Activated CD4-positive, alpha-beta T cell treated with anti-CD3 and anti-CD28 coated beads for 36 hours (primary cell): ENCODE data around the gene NTM. TPM values are rescaled to one million over a fixed set of nuclear protein-coding genes. Genes with fewer than 3 reads are reported as not detected.
"Not testable (repeated sequence)": the region's sequence is repeated elsewhere in the genome, so short reads cannot be mapped to it uniquely, and the experiment has no call there.

Experiments
- ATAC-seq: fragments of 200-7000 bp; cut with Tn5 transposase; one replicate; pipeline ENCODE4 v1.10.0; 2021; ENCODE audit warnings: mild to moderate bottlenecking, moderate library complexity
- CTCF ChIA-PET: fragments of 350-600 bp; sonication (Branson Sonifier 250); formaldehyde crosslinking; loops from one replicate; lab custom pipeline; 2021; ENCODE audit warnings: antibody characterized with exemption; lab: Charles Lee
- POLR2A ChIA-PET: fragments of 350-600 bp; sonication (Branson Sonifier 250); formaldehyde crosslinking; loops from one replicate; lab custom pipeline; 2021; ENCODE audit warnings: antibody characterized with exemption, inconsistent platforms; lab: Charles Lee
- DNase-seq: peaks from one replicate; pipeline ENCODE4 v3.0.0-alpha.2; 2020
- H3K27ac Mint-ChIP-seq: one replicate; pipeline ENCODE4 v1.8.0; 2021; ENCODE audit warnings: mixed read lengths
- H3K27me3 Mint-ChIP-seq: one replicate; pipeline ENCODE4 v1.8.0; 2021; ENCODE audit warnings: mixed read lengths
- H3K36me3 Mint-ChIP-seq: one replicate; pipeline ENCODE4 v1.8.0; 2021; ENCODE audit warnings: low read depth, mixed read lengths
- H3K4me1 Mint-ChIP-seq: one replicate; pipeline ENCODE4 v1.8.0; 2021; ENCODE audit warnings: mixed read lengths
- H3K4me3 Mint-ChIP-seq: one replicate; pipeline ENCODE4 v1.8.0; 2021; ENCODE audit warnings: mild to moderate bottlenecking, moderate library complexity, mixed read lengths
- H3K9me3 Mint-ChIP-seq: one replicate; pipeline ENCODE4 v1.8.0; 2021; ENCODE audit warnings: low read depth, mixed read lengths
- intact Hi-C, 2 experiments: fragments of 100-400 bp; cut with DNase I in 1 of 2; cut with micrococcal nuclease in 1 of 2; formaldehyde crosslinking; loops; one replicate each; pipeline versions ENCODE4 v1.14.2 to v1.15.1; 2022 to 2024; cut with DNase I, micrococcal nuclease
- total RNA-seq, 2 experiments: library from RNA; stranded (reverse); gene quantifications; one replicate each; pipeline ENCODE4 v1.2.3, GENCODE V29; 2021

NTM gene
- total RNA-seq, 2 experiments from 2014 or later = not detected

DNA sequence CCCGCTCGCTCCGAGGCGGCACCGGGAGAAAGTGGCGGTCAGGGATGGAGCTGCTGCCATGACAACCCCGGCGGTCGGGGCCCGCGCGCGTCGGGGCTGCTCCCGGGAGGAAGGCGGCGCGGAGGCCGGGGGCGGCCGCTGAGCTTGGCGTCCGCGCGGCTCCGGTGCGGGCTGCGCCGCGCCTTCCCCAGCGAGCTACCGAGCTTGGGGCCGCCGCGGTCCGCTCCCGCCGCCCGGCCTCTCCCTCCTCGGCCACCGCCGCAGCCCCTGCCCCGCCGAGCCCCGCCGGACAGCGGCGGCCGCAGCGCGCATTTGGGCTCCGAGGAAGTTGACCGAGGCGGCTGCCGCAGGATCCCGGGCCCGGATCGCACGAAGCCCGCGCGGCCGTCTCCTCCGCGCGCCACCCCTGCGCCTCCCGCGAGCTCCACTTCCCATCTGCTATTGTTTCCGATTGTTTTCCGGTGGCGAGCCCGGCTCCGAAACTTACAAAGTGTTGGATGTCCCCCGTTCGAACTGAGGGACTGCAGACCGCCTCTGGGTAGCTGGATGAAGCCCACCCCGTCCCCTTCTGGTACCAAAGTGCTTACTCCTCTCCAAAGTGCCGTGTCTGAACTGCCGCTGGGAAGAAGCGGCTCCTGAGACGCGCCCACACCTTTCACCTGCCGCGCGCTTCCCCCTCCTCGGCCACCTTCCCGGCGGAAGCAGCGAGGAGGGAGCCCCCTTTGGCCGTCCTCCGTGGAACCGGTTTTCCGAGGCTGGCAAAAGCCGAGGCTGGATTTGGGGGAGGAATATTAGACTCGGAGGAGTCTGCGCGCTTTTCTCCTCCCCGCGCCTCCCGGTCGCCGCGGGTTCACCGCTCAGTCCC lies 540.3 kb downstream of the NTM start:
- Mint-ChIP-seq H3K4me1 (no peaks in the 10 kb centered on the region), H3K27me3 (peaks cover 43% of the 10 kb centered on the region), H3K27ac (no peak overlapping the region), H3K36me3 (no peaks in the 10 kb centered on the region), H3K9me3 (no peaks in the 10 kb centered on the region), H3K4me3 (no peak overlapping the region)
- DNase-seq (no peak), ATAC-seq (no peak)
- ChIA-PET POLR2A (interaction anchor here (0.7 kb wide), 1 partner anchor 677 kb away, joined by 3 read pairs; no protein-coding TSS in a partner anchor), CTCF (interaction anchor here (0.6 kb wide), 1 partner anchor 10 kb away, joined by 3 read pairs; no protein-coding TSS in a partner anchor)
- intact Hi-C loops = no loop called here

DNA sequence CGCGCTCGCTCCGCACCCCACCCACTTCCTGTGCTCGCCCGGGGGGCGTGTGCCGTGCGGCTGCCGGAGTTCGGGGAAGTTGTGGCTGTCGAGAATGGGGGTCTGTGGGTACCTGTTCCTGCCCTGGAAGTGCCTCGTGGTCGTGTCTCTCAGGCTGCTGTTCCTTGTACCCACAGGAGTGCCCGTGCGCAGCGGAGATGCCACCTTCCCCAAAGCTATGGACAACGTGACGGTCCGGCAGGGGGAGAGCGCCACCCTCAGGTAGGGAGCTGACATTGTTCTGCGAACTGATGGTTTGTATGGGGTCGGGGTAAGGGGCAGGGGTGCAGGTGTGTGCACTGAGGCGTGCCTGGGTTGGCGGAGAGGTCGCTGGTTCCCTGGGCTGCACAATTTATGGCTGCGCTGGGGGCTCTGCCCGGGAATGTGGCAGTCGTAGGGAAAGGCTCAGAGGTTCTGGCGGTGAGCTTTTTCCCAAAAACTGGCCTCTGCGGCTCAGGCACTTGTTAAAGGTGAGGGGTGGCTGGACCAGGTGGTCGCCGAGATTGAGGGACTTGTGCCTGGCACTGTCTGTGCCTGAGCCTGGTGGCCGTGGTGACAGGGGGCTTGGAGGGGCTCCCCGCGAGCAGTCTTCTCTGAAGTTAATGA lies 541.1 kb downstream of the NTM start:
- DNase-seq, H3K36me3 Mint-ChIP-seq, intact Hi-C loops, ATAC-seq, H3K4me3 Mint-ChIP-seq, POLR2A ChIA-PET, H3K9me3 Mint-ChIP-seq, H3K4me1 Mint-ChIP-seq, H3K27ac Mint-ChIP-seq: not testable (repeated sequence)
- H3K27me3 Mint-ChIP-seq = peaks cover 42% of the 10 kb centered on the region
- CTCF ChIA-PET = interaction anchor here (0.6 kb wide), 1 partner anchor 10 kb away, joined by 3 read pairs; no protein-coding TSS in a partner anchor

DNA sequence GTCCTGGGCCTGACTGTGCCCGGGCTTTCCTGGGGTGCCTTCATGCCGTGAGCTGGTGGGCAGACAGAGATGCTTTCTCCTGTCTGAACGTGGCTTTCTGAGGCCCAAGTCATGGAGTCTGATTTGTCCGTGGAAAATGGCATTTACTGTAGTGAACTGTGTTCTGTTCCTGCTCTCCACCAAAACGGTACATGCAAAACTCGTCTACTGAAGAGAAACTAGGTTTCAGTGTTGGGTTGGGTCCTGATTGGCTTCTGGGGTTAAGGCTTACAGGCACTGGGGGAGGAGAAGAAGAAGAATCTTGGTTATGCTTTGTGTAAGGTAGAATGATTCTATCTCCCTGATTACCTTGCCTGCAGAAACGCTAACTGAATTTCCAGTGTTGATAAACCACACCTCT lies 541.7 kb downstream of the NTM start:
- Mint-ChIP-seq H3K27me3 (peaks cover 38% of the 10 kb centered on the region), H3K36me3 (no peaks in the 10 kb centered on the region), H3K27ac (no peak overlapping the region), H3K9me3 (no peaks in the 10 kb centered on the region), H3K4me1 (no peaks in the 10 kb centered on the region), H3K4me3 (no peak overlapping the region)
- intact Hi-C loops = no loop called here
- ATAC-seq (no peak), DNase-seq (no peak)
- CTCF ChIA-PET = no interaction called here
- POLR2A ChIA-PET = no interaction called here

DNA sequence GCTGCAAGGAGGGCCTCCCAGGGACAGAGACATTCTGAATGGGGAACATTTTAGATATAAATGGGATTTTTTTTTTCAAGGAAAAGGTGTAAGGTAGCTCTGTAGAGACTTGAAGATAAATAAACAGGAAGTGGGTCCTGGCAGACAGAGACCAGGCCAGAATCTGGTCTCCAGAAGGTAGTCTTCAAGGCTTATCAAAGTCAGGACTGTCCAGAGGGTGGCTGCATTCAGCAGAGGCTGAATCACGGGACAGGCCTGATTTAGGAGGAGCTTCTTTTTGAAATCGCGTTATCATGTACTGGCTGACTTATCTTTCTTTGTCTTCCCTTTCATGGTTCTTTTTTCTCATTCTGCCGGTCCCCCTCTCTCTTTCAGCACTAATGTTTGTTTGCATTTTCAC lies 542.9 kb downstream of the NTM start:
- intact Hi-C loops = no loop called here
- H3K4me3 Mint-ChIP-seq = no peak overlapping the region
- ATAC-seq (no peak), DNase-seq (no peak)
- POLR2A ChIA-PET = interaction anchor here (0.6 kb wide), 1 partner anchor 10 kb away, joined by 3 read pairs; no protein-coding TSS in a partner anchor
- H3K4me1 Mint-ChIP-seq = no peaks in the 10 kb centered on the region
- H3K27ac Mint-ChIP-seq = no peak overlapping the region
- no peaks in the 10 kb centered on the region for H3K36me3 Mint-ChIP-seq
- H3K9me3 Mint-ChIP-seq = no peaks in the 10 kb centered on the region
- H3K27me3 Mint-ChIP-seq = peaks cover 36% of the 10 kb centered on the region
- CTCF ChIA-PET = no interaction called here

DNA sequence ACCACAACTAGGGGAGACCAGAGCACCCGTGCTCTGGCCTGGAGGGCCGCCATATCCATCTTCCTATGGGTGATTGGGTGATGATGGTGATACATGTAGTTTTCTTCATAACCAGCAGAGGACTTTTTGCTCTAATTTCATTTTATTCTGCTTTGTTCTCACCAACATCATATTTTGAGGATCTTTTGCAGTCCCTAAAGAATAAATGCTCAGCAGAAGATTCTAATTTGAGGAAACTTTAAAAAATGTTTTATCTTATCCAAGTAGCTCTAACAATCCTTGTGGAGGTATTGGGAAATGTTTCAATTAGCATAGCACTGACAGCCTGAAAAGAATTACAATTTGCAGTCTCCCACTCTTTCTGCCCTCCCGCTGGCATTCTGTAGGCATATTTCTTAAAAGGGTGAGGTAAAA lies 544.0 kb downstream of the NTM start:
- Mint-ChIP-seq H3K36me3 (no peaks in the 10 kb centered on the region), H3K27ac (no peak overlapping the region), H3K4me1 (no peaks in the 10 kb centered on the region), H3K4me3 (no peak overlapping the region), H3K27me3 (peaks cover 25% of the 10 kb centered on the region), H3K9me3 (no peaks in the 10 kb centered on the region)
- ChIA-PET CTCF (no interaction called here), POLR2A (no interaction called here)
- DNase-seq (no peak), ATAC-seq (no peak)
- intact Hi-C loops = no loop called here

DNA sequence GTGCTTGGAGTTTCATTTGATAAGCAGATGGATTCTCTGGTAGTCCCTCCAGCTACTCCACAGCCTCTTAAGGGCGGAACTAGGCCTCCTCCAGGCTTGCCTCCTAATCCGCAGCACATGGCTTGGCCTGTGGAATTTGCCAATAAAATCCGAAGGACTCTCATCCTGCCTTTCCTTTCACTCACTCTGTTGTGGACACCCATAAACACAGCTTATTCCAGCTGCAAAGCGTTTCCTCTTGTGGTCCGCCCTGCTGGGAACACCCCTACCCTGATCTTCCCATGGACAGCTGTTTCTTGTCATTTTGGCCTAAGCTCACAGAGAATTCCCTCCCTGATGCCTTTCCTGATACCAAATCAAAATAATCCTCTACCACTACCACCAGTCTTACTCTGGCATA lies 546.2 kb downstream of the NTM start:
- peaks cover 12% of the 10 kb centered on the region for H3K27me3 Mint-ChIP-seq
- H3K36me3 Mint-ChIP-seq = no peaks in the 10 kb centered on the region
- intact Hi-C loops = no loop called here
- ATAC-seq (no peak), DNase-seq (no peak)
- CTCF ChIA-PET = no interaction called here
- H3K9me3 Mint-ChIP-seq = no peaks in the 10 kb centered on the region
- no peaks in the 10 kb centered on the region for H3K4me1 Mint-ChIP-seq
- H3K4me3 Mint-ChIP-seq = no peak overlapping the region
- POLR2A ChIA-PET = no interaction called here
- H3K27ac Mint-ChIP-seq = no peak overlapping the region

DNA sequence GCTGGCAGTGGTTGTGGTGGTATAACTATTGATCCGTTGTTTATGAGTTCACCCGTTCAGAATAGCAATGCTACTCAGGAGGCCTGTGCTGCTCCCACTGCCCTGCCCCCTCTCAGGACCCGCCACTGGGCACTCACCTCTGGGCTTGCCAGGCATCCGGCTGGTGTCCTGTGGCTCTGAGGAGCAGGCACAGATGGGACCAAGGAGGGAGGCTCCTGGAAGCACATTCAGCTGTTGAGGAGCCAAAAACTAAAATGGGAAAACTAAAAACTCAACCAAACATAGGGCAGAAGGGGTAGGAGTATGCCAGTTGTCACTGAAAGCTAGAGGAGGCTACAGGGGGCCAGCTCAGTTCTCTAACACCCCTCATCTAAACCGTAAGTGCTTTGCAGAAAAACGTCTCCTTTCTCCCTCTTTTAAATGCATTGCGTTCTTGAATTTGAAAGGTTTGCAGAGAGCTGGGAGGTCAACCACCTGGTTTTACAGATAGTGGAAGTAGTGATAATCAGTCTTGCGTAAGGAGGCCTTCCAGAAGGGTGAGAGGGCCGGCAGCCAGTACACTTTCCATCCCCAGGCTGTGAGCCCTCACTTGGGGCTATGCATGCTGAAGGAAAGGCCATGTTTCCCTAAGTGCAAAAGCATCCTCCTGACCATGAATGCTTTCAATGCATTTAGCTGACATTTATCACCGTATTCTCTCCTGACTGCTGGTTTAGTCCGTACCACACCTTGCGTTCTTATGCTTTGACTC lies 547.4 kb downstream of the NTM start:
- Mint-ChIP-seq H3K9me3 (no peaks in the 10 kb centered on the region), H3K4me3 (no peak overlapping the region), H3K4me1 (no peaks in the 10 kb centered on the region), H3K27ac (no peak overlapping the region), H3K27me3 (peaks cover 4% of the 10 kb centered on the region), H3K36me3 (no peaks in the 10 kb centered on the region)
- ChIA-PET POLR2A (no interaction called here), CTCF (interaction anchor here (0.5 kb wide), 1 partner anchor 122 kb away, joined by 3 read pairs; no protein-coding TSS in a partner anchor)
- ATAC-seq = no peak
- intact Hi-C loops = no loop called here
- DNase-seq = no peak

DNA sequence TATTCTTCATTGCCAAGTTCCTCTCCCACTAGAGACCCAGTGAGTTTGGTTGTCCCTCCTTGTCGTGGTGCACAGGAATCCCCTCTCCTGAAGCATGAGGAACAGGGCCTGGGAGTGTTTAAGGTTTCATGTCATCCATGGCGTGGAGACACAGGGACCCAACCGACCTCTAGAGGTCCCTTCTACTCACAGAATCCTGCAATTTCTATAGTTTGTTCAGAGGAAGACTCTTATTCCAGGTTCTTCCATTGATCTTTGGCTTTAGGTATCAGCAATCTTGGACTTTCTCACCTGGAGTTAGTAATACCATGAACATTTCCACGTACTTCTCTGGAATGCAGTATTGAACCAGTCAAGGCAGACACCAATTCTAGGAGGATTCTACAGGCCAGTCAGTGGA lies 548.2 kb downstream of the NTM start:
- ChIA-PET CTCF (no interaction called here), POLR2A (no interaction called here)
- no peak overlapping the region for H3K27ac Mint-ChIP-seq
- DNase-seq (no peak), ATAC-seq (no peak)
- no peaks in the 10 kb centered on the region for H3K36me3 Mint-ChIP-seq
- intact Hi-C loops = no loop called here
- H3K27me3 Mint-ChIP-seq = no peaks in the 10 kb centered on the region
- no peaks in the 10 kb centered on the region for H3K9me3 Mint-ChIP-seq
- H3K4me3 Mint-ChIP-seq = no peak overlapping the region
- H3K4me1 Mint-ChIP-seq = no peaks in the 10 kb centered on the region

DNA sequence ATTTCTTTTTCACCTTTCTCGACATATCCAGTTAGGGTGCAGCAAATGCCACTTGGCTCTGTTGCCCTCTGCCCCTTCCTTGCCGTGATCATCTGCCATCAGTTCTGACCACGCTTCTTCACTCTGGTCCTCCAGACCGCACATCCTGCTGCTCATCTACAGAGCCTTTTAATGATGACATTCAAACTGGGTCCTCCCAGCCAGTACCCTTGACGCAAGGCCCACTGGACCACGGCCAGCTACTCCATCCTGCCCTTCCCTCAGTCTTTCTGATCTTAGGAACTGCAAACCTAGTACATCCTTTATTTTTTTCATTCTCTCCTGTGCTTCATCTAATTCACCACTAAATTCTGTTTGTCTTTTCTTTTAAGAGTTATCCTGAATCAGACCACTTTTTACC lies 551.8 kb downstream of the NTM start:
- POLR2A ChIA-PET = no interaction called here
- CTCF ChIA-PET = no interaction called here
- H3K27ac Mint-ChIP-seq = no peak overlapping the region
- no peaks in the 10 kb centered on the region for H3K9me3 Mint-ChIP-seq
- H3K4me3 Mint-ChIP-seq = no peak overlapping the region
- H3K4me1 Mint-ChIP-seq = no peaks in the 10 kb centered on the region
- H3K27me3 Mint-ChIP-seq = no peaks in the 10 kb centered on the region
- DNase-seq (no peak), ATAC-seq (no peak)
- intact Hi-C loops = no loop called here
- no peaks in the 10 kb centered on the region for H3K36me3 Mint-ChIP-seq

DNA sequence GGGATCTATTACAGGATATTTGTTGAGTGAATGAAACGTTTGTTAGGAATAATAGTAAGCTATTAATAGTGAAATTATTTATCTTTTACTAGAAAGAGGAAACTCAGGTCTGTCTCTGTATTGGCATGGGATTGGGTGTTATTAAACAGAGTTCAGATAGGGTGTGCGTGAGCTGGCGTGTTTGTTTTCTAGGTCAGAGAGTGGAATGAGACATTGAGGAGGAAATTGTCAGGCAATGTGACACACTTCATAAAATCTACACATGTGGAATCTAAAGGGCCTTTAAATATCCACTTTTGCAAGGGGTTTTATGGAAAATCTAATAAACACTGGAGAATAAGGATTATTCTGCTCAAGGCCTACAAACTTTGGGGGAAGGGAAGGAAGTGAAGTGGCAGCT lies 552.9 kb downstream of the NTM start:
- Mint-ChIP-seq H3K27me3 (no peaks in the 10 kb centered on the region), H3K9me3 (no peaks in the 10 kb centered on the region), H3K27ac (no peak overlapping the region), H3K4me3 (no peak overlapping the region), H3K36me3 (no peaks in the 10 kb centered on the region), H3K4me1 (no peaks in the 10 kb centered on the region)
- CTCF ChIA-PET = interaction anchor here (0.6 kb wide), 1 partner anchor 1018 kb away, joined by 8 read pairs; no protein-coding TSS in a partner anchor
- POLR2A ChIA-PET = interaction anchor here (0.6 kb wide), 1 partner anchor 10 kb away, joined by 3 read pairs; no protein-coding TSS in a partner anchor
- no peak for ATAC-seq
- intact Hi-C loops = no loop called here
- DNase-seq = no peak

DNA sequence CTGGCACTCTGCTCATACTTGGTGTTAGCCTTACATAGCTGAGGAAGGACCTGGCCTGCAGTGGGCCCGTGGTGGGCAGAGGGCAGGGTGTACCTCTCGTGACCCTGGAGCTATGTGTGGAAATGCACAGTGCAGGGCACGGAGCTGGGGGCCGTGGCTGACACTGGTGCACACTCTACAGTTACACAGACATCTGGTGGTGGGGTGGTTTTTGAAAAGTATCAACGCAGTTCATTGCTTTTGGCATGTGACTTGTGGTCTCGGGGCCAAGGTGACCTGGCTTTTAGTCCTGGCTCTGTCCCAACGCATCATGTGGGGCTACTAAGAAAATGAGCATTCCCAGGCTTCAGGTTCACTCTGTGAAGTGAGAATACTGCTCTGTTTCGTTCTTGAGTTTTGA lies 553.6 kb downstream of the NTM start:
- no peaks in the 10 kb centered on the region for H3K9me3 Mint-ChIP-seq
- no peak overlapping the region for H3K27ac Mint-ChIP-seq
- peaks cover 4% of the 10 kb centered on the region for H3K27me3 Mint-ChIP-seq
- CTCF ChIA-PET = no interaction called here
- intact Hi-C loops = no loop called here
- no peak overlapping the region for H3K4me3 Mint-ChIP-seq
- H3K4me1 Mint-ChIP-seq = no peaks in the 10 kb centered on the region
- H3K36me3 Mint-ChIP-seq = no peaks in the 10 kb centered on the region
- POLR2A ChIA-PET = no interaction called here
- ATAC-seq = no peak
- no peak for DNase-seq
